ENCODE measurements around the gene COL18A1. TPM values are rescaled to one million over a fixed set of nuclear protein-coding genes. Genes with fewer than 3 reads are reported as not detected.

Gene COL18A1
- total and polyA plus RNA-seq, 7 donors, result 4.4 to 197 (median 39.7) TPM

DNA sequence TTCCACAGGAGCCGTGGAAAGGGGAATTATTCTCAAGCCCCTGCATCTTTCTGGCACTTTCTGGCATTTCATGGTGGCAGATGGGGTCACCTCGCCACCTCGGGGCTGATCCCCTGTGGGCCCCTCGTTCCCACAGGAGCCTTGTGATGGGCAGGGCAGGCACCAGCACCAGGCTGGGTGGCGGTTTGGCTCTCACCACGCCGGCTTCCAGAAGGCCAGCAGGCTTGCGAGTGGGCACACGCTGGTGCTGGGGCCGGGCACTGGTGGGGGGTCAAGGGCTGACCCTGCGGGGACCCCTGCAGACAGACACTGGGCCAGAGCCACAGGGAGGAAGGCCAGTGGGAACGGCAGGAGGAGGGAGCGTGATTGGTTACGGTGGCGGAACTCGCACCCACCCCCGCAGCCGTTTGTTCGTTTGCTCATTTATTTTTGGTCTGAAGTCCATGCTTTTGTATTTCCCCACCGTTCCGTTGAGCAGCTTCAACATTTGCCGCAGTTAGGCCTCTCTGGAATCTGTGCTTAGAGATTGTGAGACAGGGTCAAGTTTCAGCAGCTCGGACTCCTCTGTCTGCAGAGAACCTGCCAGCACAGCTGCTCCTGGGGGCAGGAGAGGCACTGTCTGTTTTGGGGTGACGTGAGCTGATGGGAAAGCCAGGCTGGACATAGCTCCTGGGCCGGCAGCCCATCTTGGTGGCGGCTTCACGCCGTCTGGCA lies 5.3 kb downstream of the COL18A1 start:
- Histone ChIP-seq H3K36me3 (no peaks in the 10 kb centered on the region), H3K4me3 (no peak overlapping the region), H3K27me3 (no peaks in the 10 kb centered on the region), H3K27ac (peak overlapping the region; percentile 27 to 49 (median 35)), H3K4me1 (peaks cover 0 to 24% (median 24%) of the 10 kb centered on the region in 4 donors), H3K9me3 (no peaks in the 10 kb centered on the region)
- DNase-seq, result peak; percentile 60
- no peak for TF ChIP-seq EP300 (IDR thresholded peaks at IDR 0.05)
- no peak for TF ChIP-seq POLR2AphosphoS5 (IDR thresholded peaks at IDR 0.05)
- TF ChIP-seq, protein P1, sequence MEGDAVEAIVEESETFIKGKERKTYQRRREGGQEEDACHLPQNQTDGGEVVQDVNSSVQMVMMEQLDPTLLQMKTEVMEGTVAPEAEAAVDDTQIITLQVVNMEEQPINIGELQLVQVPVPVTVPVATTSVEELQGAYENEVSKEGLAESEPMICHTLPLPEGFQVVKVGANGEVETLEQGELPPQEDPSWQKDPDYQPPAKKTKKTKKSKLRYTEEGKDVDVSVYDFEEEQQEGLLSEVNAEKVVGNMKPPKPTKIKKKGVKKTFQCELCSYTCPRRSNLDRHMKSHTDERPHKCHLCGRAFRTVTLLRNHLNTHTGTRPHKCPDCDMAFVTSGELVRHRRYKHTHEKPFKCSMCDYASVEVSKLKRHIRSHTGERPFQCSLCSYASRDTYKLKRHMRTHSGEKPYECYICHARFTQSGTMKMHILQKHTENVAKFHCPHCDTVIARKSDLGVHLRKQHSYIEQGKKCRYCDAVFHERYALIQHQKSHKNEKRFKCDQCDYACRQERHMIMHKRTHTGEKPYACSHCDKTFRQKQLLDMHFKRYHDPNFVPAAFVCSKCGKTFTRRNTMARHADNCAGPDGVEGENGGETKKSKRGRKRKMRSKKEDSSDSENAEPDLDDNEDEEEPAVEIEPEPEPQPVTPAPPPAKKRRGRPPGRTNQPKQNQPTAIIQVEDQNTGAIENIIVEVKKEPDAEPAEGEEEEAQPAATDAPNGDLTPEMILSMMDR (IDR thresholded peaks at IDR 0.05), result no peak
- WGBS, 2 donors, result 69 to 80% methylated on average over 28 of the region's 28 CpGs
- intact Hi-C loops (cut with DNase I), result no loop called here

DNA sequence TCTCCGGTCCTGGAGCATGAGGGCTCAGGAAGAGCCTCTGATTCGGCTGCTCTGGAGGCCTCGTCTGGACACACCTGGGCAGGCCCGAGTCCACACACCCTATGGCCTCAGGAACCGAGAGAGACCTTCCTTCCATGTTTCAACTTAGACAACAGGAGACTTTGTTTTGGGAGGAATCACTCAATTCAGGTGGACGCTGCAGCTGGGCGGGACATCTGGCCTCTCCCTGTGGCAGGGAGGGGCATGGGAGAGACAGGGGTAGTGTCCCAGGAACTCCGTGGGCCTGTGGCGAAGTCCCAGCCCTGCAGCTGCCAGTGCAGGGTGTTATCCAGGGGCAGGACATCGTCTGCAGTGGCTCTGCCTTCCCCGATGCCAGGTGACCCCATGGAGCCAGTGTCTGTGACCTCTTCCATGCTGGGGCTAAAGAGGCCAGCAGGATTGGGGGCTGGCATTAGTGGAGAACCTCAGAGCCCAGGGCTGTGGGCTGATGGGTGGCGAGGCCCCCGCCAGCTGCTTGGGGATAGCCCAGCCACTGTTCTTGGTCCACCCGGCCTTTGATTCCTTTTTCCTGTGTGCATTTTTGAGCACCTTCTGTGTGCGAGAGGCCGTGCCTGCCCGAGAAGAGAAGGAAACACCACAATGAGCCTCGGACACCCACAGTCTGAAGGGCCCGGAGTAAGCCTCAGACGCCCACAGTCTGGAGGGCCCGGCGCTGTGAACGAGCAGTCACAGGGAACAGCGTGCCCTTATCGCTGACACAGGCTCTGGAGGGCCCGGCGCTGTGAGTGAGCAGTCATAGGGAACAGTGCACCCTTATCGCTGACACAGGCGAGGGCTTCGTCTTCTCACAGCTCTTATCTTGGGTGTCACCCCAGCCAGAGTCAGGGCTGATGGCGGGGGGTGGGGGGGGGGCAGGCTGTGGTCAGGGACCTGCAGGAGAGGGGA lies 6.2 kb downstream of the COL18A1 start:
- intact Hi-C loops (cut with DNase I), result no loop called here
- Histone ChIP-seq H3K4me1 (peaks cover 0 to 19% (median 15%) of the 10 kb centered on the region in 4 donors), H3K36me3 (no peaks in the 10 kb centered on the region), H3K9me3 (no peaks in the 10 kb centered on the region), H3K27me3 (no peaks in the 10 kb centered on the region), H3K4me3 (no peak overlapping the region), H3K27ac (peak overlapping the region; percentile 27 to 49 (median 35))
- 69 to 84% methylated on average over 31 of the region's 31 CpGs for WGBS, 2 donors
- TF ChIP-seq POLR2AphosphoS5 (IDR thresholded peaks at IDR 0.05) (no peak), EP300 (IDR thresholded peaks at IDR 0.05) (no peak), POLR2A (IDR thresholded peaks at IDR 0.05) (no peak)
- TF ChIP-seq, protein P1 (IDR thresholded peaks at IDR 0.05), result no peak
- peak; percentile 63 for DNase-seq

DNA sequence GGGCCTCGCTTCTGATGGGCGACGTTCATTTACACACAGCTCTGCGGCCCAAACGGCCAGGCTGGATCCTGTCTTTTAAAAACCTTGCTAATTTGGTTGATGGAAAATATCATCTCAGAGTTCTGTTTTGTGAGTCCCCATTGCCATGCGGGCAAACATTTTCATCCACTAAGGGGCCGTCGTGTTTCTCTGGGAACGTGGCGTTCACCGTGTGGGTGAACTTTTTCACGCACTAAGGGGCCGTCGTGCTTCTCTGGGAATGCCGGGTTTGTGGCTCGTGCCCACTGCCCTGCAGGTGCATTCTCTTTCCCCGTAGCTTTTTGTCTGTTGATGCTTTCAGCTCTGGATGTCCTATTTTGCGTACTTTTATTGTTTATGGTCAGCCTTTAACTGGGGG lies 6.8 kb downstream of the COL18A1 start:
- H3K4me1 ChIP-seq, result peaks cover 0 to 18% (median 13%) of the 10 kb centered on the region in 4 donors
- H3K9me3 ChIP-seq, result no peaks in the 10 kb centered on the region
- intact Hi-C loops (cut with DNase I), result no loop called here
- H3K4me3 ChIP-seq, result no peak overlapping the region
- no peaks in the 10 kb centered on the region for H3K27me3 ChIP-seq
- 79 to 85% methylated on average over 18 of the region's 18 CpGs for WGBS, 2 donors
- H3K27ac ChIP-seq, result peak overlapping the region in 2 of 4 donors; percentile 40 to 49
- H3K36me3 ChIP-seq, result no peaks in the 10 kb centered on the region
- DNase-seq, result peak; percentile 56
- TF ChIP-seq POLR2A (IDR thresholded peaks at IDR 0.05), result no peak

DNA sequence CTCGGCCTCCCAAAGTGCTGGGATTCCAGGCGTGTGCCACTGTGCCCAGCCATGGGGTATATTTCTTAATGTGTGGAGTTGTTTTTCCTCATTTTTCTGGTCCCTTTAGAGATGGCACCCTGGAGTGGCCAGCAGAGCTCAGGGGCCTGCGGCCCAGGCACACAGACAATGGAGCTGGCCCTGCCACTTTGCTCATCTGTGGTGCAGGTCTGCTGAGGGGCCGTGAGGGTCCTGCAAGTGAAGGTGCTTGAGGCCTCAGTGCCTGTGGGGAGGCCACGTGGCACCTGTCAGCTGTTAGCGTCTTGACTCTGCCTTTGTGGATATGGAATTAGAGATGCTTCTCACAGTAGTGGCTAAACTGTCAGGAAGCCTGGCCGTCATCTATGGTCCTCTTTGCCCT lies 7.5 kb downstream of the COL18A1 start:
- intact Hi-C loops (cut with DNase I), result no loop called here
- Histone ChIP-seq H3K27me3 (no peaks in the 10 kb centered on the region), H3K27ac (peak overlapping the region in 1 of 4 donors; percentile 1), H3K4me3 (no peak overlapping the region), H3K36me3 (no peaks in the 10 kb centered on the region), H3K4me1 (peaks cover 0 to 18% (median 8%) of the 10 kb centered on the region in 4 donors), H3K9me3 (no peaks in the 10 kb centered on the region)
- no peak for TF ChIP-seq POLR2AphosphoS5 (IDR thresholded peaks at IDR 0.05)
- TF ChIP-seq POLR2A (IDR thresholded peaks at IDR 0.05), result no peak
- no peak for TF ChIP-seq EP300 (IDR thresholded peaks at IDR 0.05)
- TF ChIP-seq, protein P1 (IDR thresholded peaks at IDR 0.05), result no peak
- no peak for DNase-seq
- 74 to 89% methylated on average over 7 of the region's 7 CpGs for WGBS, 2 donors

Data from sigmoid colon (tissue), 7 donors.